PC-9 (cell line): ENCODE results near the gene MFRP. TPM values are rescaled to one million over a fixed set of nuclear protein-coding genes. Genes with fewer than 3 reads are reported as not detected.

Experiments used
- BruUV-seq: library from RNA; stranded (reverse); fragments of 400-500 nt; replicated peaks from 2 replicates; lab custom pipeline; 2021; lab: Mats Ljungman, UMichigan
- CTCF ChIA-PET: fragments of 300-600 bp; sonication (Branson Sonifier 250); formaldehyde crosslinking; loops from one replicate; lab custom pipeline; 2022; ENCODE audit warnings: antibody characterized with exemption; lab: Charles Lee
- POLR2A ChIA-PET: fragments of 300-600 bp; sonication (Branson Sonifier 250); formaldehyde crosslinking; loops from one replicate; lab custom pipeline; 2022; ENCODE audit warnings: antibody characterized with exemption; ENCODE audit not compliant: unreplicated experiment; lab: Charles Lee
- DNase-seq, 2 experiments: peaks; one replicate each; pipeline versions ENCODE4 v3.0.0 to v3.0.0-alpha.2; 2015 to 2022; ENCODE audit warnings: mixed read lengths in 1 of 2
- H2AFZ ChIP-seq: fragments of 200-600 bp; sonication (generic); 2 replicates; pipeline ENCODE4 v1.8.1; 2017; ENCODE audit warnings: antibody characterized with exemption
- H3F3A ChIP-seq: fragments of 200-600 bp; sonication (generic); 2 replicates; pipeline ENCODE4 v1.8.1; 2017; ENCODE audit warnings: antibody characterized with exemption, mild to moderate bottlenecking, low read depth; ENCODE audit not compliant: insufficient read depth
- H3K27ac ChIP-seq: fragments of 200-600 bp; sonication (generic); 2 replicates; pipeline ENCODE4 v1.6.1; 2016; ENCODE audit warnings: mixed run types
- H3K27me3 ChIP-seq: fragments of 200-600 bp; sonication (generic); 2 replicates; pipeline ENCODE4 v1.6.1; 2016; ENCODE audit warnings: low read depth, mixed run types; ENCODE audit not compliant: insufficient read depth
- H3K36me3 ChIP-seq: fragments of 200-600 bp; sonication (generic); 2 replicates; pipeline ENCODE4 v1.6.1; 2016; ENCODE audit warnings: low read depth, mixed run types
- H3K4me1 ChIP-seq: fragments of 200-600 bp; sonication (generic); replicated peaks from 2 replicates; pipeline ENCODE4 v1.6.1; 2016; ENCODE audit warnings: mixed run types; ENCODE audit not compliant: insufficient read depth
- H3K4me2 ChIP-seq: fragments of 200-600 bp; sonication (generic); 2 replicates; pipeline ENCODE4 v1.6.1; 2017; ENCODE audit warnings: mixed run types
- H3K4me3 ChIP-seq: fragments of 200-600 bp; sonication (generic); 2 replicates; pipeline ENCODE4 v1.6.1; 2016; ENCODE audit warnings: mixed run types
- H3K79me2 ChIP-seq: fragments of 200-600 bp; sonication (generic); 2 replicates; pipeline ENCODE4 v1.6.1; 2017; ENCODE audit warnings: low read depth, mixed run types
- H3K9me2 ChIP-seq: fragments of 200-600 bp; sonication (generic); 2 replicates; pipeline ENCODE4 v1.8.1; 2017; ENCODE audit warnings: mild to moderate bottlenecking; ENCODE audit not compliant: insufficient read depth
- H3K9me3 ChIP-seq: fragments of 200-600 bp; sonication (generic); 2 replicates; pipeline ENCODE4 v1.8.1; 2016; ENCODE audit warnings: low read depth; ENCODE audit not compliant: insufficient read depth
- H4K20me1 ChIP-seq: fragments of 200-600 bp; sonication (generic); 2 replicates; pipeline ENCODE4 v1.8.1; 2017; ENCODE audit not compliant: insufficient read depth
- EZH2 ChIP-seq: fragments of 200-600 bp; sonication (generic); IDR thresholded peaks from 2 replicates; pipeline ENCODE4 v1.8.0; 2017; ENCODE audit warnings: antibody characterized with exemption, low read depth
- intact Hi-C: fragments of 100-400 bp; cut with micrococcal nuclease; formaldehyde crosslinking; loops from one replicate; pipeline ENCODE4 v1.10.0; 2022; ENCODE audit not compliant: unreplicated experiment
- total RNA-seq: library from RNA; stranded (reverse); gene quantifications from 2 replicates; pipeline ENCODE4 v1.2.3, GENCODE V29; 2021
- TF ChIP-seq, protein P1 (sequence below): fragments of 200-600 bp; sonication (generic); conservative IDR thresholded peaks from 2 replicates; pipeline ENCODE4 v1.6.1; 2017; ENCODE audit warnings: mixed run types, antibody characterized with exemption, mild to moderate bottlenecking, moderate library complexity

MFRP gene
- total RNA-seq, 1 experiment from 2014 or later, result not detected

DNA sequence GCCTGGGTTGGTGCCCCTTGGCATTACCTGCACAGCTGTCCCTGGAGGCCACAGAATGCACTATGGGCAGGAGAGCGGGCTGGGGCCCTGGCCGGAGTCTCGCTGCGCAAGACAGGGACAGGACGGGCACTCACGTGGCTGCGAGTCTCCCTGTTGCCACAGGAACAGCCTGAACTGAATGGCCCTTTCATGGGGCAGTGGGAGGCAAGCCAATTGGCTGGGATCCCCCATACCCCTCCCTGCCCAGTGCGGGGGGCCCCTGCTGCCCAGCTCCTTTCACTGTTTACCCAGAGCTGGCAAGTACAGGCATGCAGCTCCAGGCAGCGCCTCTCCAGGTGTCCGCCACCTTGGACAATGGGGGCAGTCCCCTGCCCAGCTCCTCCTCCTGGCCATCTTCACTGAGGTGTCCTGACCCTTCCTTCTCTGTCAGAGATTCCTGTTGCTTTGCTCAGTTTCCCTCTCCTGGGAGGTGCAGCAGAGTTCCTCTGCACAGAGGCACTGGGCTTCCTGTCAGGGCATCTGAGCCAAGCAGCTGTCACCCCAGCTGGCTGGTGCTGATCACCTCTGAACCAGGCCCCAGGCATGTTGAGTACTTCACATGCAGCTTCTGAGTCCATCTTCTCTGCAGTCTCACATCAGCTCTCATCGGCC is 29.8 kb upstream of the MFRP start:
- H3K27me3 ChIP-seq, result no peaks in the 10 kb centered on the region
- no TSS peak for BruUV-seq
- no peaks in the 10 kb centered on the region for H3K79me2 ChIP-seq
- peaks cover 30% of the 10 kb centered on the region for H3K4me1 ChIP-seq
- H3K4me2 ChIP-seq, result no peak overlapping the region
- no peak overlapping the region for H2AFZ ChIP-seq
- H3K9me2 ChIP-seq, result no peaks in the 10 kb centered on the region
- ChIA-PET POLR2A (interaction anchor here (0.6 kb wide), 1 partner anchor 10 kb away, joined by 4 read pairs; no protein-coding TSS in a partner anchor), CTCF (interaction anchor here (0.6 to 1.2 kb wide), 4 partner anchors 20 to 212 kb away, joined by 3 to 4 read pairs (median 4); no protein-coding TSS in a partner anchor)
- peaks cover 4% of the 10 kb centered on the region; the same call in 1 of the 2 replicates for H3F3A ChIP-seq
- no peak for DNase-seq
- no peak overlapping the region for H3K27ac ChIP-seq
- H3K4me3 ChIP-seq, result no peak overlapping the region
- no peaks in the 10 kb centered on the region for H3K9me3 ChIP-seq
- H3K36me3 ChIP-seq, result no peaks in the 10 kb centered on the region
- no peaks in the 10 kb centered on the region for H4K20me1 ChIP-seq
- intact Hi-C loops, result no loop called here
- TF ChIP-seq, protein P1, sequence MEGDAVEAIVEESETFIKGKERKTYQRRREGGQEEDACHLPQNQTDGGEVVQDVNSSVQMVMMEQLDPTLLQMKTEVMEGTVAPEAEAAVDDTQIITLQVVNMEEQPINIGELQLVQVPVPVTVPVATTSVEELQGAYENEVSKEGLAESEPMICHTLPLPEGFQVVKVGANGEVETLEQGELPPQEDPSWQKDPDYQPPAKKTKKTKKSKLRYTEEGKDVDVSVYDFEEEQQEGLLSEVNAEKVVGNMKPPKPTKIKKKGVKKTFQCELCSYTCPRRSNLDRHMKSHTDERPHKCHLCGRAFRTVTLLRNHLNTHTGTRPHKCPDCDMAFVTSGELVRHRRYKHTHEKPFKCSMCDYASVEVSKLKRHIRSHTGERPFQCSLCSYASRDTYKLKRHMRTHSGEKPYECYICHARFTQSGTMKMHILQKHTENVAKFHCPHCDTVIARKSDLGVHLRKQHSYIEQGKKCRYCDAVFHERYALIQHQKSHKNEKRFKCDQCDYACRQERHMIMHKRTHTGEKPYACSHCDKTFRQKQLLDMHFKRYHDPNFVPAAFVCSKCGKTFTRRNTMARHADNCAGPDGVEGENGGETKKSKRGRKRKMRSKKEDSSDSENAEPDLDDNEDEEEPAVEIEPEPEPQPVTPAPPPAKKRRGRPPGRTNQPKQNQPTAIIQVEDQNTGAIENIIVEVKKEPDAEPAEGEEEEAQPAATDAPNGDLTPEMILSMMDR, result no peak
- TF ChIP-seq EZH2, result no peak

DNA sequence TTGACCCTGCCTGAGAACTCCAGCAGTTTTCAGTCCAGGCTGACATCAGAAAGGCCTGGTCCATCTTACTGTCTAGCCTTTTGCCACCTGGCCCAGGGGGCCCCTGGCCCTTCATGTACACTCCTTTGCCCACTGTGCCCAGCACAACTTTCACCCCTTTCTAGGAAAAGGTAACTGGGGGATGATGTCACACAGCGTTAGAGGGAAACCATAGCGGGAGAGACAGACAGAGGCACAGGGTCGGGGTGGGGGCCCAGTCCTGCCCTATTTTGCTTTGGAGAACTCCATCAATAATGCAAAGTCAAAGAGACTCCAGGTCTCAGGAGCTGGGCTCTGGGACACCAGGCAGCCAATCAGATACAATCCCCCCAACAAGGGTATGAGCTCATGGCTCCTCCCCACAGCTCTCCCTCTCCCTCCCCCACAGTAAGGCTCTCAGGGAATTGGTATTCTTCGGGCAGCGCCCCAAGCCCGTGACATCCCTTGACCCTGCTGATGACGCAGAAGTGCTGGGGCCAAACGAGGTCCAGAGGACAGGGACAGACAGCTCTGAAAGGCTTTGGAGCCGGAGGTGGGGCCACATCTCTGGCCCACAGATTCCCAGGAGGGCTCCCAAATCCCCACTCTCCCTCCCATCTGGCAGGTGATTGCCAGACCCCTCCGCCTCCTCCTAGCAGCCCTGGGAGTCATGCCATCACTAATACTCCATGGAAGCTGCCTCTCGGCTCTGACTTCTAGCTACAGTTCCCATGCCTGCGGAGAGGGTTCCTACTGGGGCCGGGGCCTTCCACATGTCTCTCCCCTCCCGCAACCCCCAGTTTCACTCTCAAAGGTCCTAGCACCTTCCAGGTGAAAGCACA is 29.1 kb upstream of the MFRP start:
- H3F3A ChIP-seq, result peaks cover 4% of the 10 kb centered on the region; the same call in 1 of the 2 replicates
- no peaks in the 10 kb centered on the region for H4K20me1 ChIP-seq
- H3K27ac ChIP-seq, result no peak overlapping the region
- CTCF ChIA-PET, result interaction anchor here (0.6 to 1.2 kb wide), 3 partner anchors 20 to 211 kb away, joined by 3 to 4 read pairs (median 4); no protein-coding TSS in a partner anchor
- intact Hi-C loops, result no loop called here
- no peak overlapping the region for H3K4me2 ChIP-seq
- no peaks in the 10 kb centered on the region for H3K27me3 ChIP-seq
- H3K36me3 ChIP-seq, result no peaks in the 10 kb centered on the region
- no peak overlapping the region for H2AFZ ChIP-seq
- H3K4me1 ChIP-seq, result peaks cover 24% of the 10 kb centered on the region
- no peaks in the 10 kb centered on the region for H3K9me3 ChIP-seq
- no peaks in the 10 kb centered on the region for H3K9me2 ChIP-seq
- TF ChIP-seq, protein P1, result no peak
- TF ChIP-seq EZH2, result no peak
- DNase-seq, result no peak
- no peak overlapping the region for H3K4me3 ChIP-seq
- BruUV-seq, result no TSS peak
- POLR2A ChIA-PET, result interaction anchor here (0.6 kb wide), 1 partner anchor 11 kb away, joined by 4 read pairs; no protein-coding TSS in a partner anchor
- no peaks in the 10 kb centered on the region for H3K79me2 ChIP-seq

DNA sequence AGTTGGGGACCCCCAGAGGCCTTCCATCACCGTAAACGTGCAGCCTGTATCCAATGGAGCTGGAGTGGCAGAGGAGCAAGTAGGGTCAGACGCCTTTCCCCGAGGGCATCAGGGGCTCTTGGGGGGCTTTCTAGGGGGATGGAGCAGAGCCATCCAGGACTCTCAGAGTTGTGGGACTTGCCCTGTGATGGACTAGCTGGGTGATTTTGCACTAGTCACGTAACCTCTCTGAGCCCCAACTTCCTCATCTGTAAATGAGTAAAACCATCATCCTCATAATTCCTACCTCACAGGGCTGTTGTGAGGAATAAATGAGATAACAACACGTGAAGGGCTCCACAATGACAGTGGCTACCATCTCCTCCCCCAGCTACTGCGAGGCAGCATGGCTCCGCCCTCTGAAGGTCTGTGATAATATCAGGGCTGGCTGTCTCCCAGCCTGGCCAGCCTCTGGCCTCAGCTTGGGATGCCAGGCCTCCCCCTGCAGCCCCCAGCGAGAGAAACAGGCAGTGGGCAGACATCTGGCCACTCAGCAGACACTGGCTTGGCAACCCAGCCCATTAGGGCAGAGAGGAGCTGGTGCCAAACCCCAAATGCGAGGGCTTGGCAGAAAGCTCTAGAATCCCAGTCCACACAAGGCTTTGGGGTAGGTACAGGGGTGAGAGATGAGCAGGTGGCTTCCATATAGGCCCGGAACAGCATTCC is 28.3 kb upstream of the MFRP start:
- no peaks in the 10 kb centered on the region for H4K20me1 ChIP-seq
- H3K79me2 ChIP-seq, result no peaks in the 10 kb centered on the region
- no peak for DNase-seq
- CTCF ChIA-PET, result interaction anchor here (0.5 to 1.5 kb wide), 4 partner anchors 14 to 332 kb away, joined by 3 to 9 read pairs (median 5); partner anchors contain the start of gene C1QTNF5
- no peaks in the 10 kb centered on the region for H3K36me3 ChIP-seq
- H2AFZ ChIP-seq, result no peak overlapping the region
- H3K4me1 ChIP-seq, result peaks cover 24% of the 10 kb centered on the region
- TF ChIP-seq, protein P1, result no peak
- no peak for TF ChIP-seq EZH2
- no peaks in the 10 kb centered on the region for H3K27me3 ChIP-seq
- BruUV-seq, result no TSS peak
- H3K27ac ChIP-seq, result no peak overlapping the region
- no peaks in the 10 kb centered on the region for H3K9me3 ChIP-seq
- H3F3A ChIP-seq, result peaks cover 4% of the 10 kb centered on the region; the same call in 1 of the 2 replicates
- H3K9me2 ChIP-seq, result no peaks in the 10 kb centered on the region
- H3K4me3 ChIP-seq, result no peak overlapping the region
- intact Hi-C loops, result loop anchor here (1.0 kb wide), 2 partner anchors 18 to 53 kb away; no protein-coding TSS in a partner anchor
- no peak overlapping the region for H3K4me2 ChIP-seq
- POLR2A ChIA-PET, result no interaction called here
